ENCODE results near the gene SYNDIG1.

- TF ChIP-seq CTCF (IDR thresholded peaks at IDR 0.05; ENCODE audit: insufficient read depth, low read length), result no peak
- no peak for TF ChIP-seq GABPA (IDR thresholded peaks at IDR 0.05; ENCODE audit: low read depth)
- TF ChIP-seq, protein P1, sequence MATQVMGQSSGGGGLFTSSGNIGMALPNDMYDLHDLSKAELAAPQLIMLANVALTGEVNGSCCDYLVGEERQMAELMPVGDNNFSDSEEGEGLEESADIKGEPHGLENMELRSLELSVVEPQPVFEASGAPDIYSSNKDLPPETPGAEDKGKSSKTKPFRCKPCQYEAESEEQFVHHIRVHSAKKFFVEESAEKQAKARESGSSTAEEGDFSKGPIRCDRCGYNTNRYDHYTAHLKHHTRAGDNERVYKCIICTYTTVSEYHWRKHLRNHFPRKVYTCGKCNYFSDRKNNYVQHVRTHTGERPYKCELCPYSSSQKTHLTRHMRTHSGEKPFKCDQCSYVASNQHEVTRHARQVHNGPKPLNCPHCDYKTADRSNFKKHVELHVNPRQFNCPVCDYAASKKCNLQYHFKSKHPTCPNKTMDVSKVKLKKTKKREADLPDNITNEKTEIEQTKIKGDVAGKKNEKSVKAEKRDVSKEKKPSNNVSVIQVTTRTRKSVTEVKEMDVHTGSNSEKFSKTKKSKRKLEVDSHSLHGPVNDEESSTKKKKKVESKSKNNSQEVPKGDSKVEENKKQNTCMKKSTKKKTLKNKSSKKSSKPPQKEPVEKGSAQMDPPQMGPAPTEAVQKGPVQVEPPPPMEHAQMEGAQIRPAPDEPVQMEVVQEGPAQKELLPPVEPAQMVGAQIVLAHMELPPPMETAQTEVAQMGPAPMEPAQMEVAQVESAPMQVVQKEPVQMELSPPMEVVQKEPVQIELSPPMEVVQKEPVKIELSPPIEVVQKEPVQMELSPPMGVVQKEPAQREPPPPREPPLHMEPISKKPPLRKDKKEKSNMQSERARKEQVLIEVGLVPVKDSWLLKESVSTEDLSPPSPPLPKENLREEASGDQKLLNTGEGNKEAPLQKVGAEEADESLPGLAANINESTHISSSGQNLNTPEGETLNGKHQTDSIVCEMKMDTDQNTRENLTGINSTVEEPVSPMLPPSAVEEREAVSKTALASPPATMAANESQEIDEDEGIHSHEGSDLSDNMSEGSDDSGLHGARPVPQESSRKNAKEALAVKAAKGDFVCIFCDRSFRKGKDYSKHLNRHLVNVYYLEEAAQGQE (IDR thresholded peaks at IDR 0.05; ENCODE audit: insufficient replicate concordance, low read depth), result no peak
Observed at GRCh38 chr20:24609757-24610156, 140.3 kb downstream of the SYNDIG1 start.
